HepG2 (cell line): ENCODE measurements around the gene FDXR. TPM values are rescaled to one million over a fixed set of nuclear protein-coding genes. Genes with fewer than 3 reads are reported as not detected.

Source experiments
- AHDC1 ChIP-seq: sonication (generic); formaldehyde crosslinking; IDR thresholded peaks from 2 replicates; pipeline ENCODE4 v1.5.1; 2020; ENCODE audit warnings: mild to moderate bottlenecking, missing genetic modification reagents, borderline replicate concordance
- GABPA ChIP-seq, 2 experiments: IDR thresholded peaks; 2 replicates each; pipeline ENCODE4 v1.6.1; 2011 to 2016; ENCODE audit warnings: low read depth in 2 of 2, low read length in 1 of 2, missing biosample characterization in 1 of 2, missing genetic modification characterization in 1 of 2
- JDP2 ChIP-seq: sonication (generic); formaldehyde crosslinking; IDR thresholded peaks from 2 replicates; pipeline ENCODE4 v1.8.1; 2022; ENCODE audit warnings: missing genetic modification reagents, borderline replicate concordance
- MATR3 ChIP-seq: sonication (generic); formaldehyde crosslinking; IDR thresholded peaks from 2 replicates; pipeline ENCODE4 v1.4.0; 2020; ENCODE audit warnings: missing genetic modification reagents
- MXD4 ChIP-seq: IDR thresholded peaks from 2 replicates; pipeline ENCODE4 v1.6.1; 2016; ENCODE audit warnings: mild to moderate bottlenecking, missing biosample characterization, missing genetic modification reagents
- PLSCR1 ChIP-seq: sonication (generic); formaldehyde crosslinking; IDR thresholded peaks from 2 replicates; pipeline ENCODE4 v1.5.0; 2020; ENCODE audit warnings: missing genetic modification reagents, mild to moderate bottlenecking, borderline replicate concordance
- PREB ChIP-seq: sonication (generic); formaldehyde crosslinking; IDR thresholded peaks from 2 replicates; pipeline ENCODE4 v1.4.0; 2020; ENCODE audit warnings: missing genetic modification reagents
- SP140L ChIP-seq: sonication (generic); formaldehyde crosslinking; IDR thresholded peaks from 2 replicates; pipeline ENCODE4 v1.4.0; 2020; ENCODE audit warnings: missing genetic modification reagents, borderline replicate concordance
- TBP ChIP-seq: sonication (generic); formaldehyde crosslinking; IDR thresholded peaks from 2 replicates; pipeline ENCODE4 v1.5.0; 2020; ENCODE audit warnings: missing genetic modification reagents
- THAP7 ChIP-seq: sonication (generic); formaldehyde crosslinking; IDR thresholded peaks from 2 replicates; pipeline ENCODE4 v1.8.1; 2023; ENCODE audit warnings: mild to moderate bottlenecking, missing genetic modification reagents
- ZBTB38 ChIP-seq: sonication (generic); formaldehyde crosslinking; IDR thresholded peaks from 2 replicates; pipeline ENCODE4 v1.5.1; 2020; ENCODE audit warnings: mild to moderate bottlenecking, missing genetic modification reagents
- ZFP82 ChIP-seq: sonication (generic); formaldehyde crosslinking; IDR thresholded peaks from 2 replicates; pipeline ENCODE4 v1.5.1; 2020; ENCODE audit warnings: mild to moderate bottlenecking, missing genetic modification reagents, borderline replicate concordance
- ZMYM4 ChIP-seq: sonication (generic); formaldehyde crosslinking; IDR thresholded peaks from 2 replicates; pipeline ENCODE4 v1.8.1; 2023; ENCODE audit warnings: mild to moderate bottlenecking, missing genetic modification reagents
- ZNF414 ChIP-seq: sonication (generic); formaldehyde crosslinking; IDR thresholded peaks from 2 replicates; pipeline ENCODE4 v1.5.0; 2020; ENCODE audit warnings: missing genetic modification reagents
- ZNF639 ChIP-seq: conservative IDR thresholded peaks from 2 replicates; pipeline ENCODE4 v1.6.1; 2018; ENCODE audit warnings: missing genetic modification reagents
- ZNF672 ChIP-seq: sonication (generic); formaldehyde crosslinking; IDR thresholded peaks from 2 replicates; pipeline ENCODE4 v1.8.1; 2022; ENCODE audit warnings: missing genetic modification reagents
- polyA plus RNA-seq, 8 experiments: library from polyadenylated mRNA; depleted of rRNA in 3 of 8; stranded (reverse) in 7 of 8; unstranded in 1 of 8; fragments of >200 nt; fragmentation: Illumina TruSeq in 4 of 8; extraction: Trizol in 4 of 8; gene quantifications; 2 replicates each; pipeline versions ENCODE4 v1.2.1 to v1.2.3, GENCODE V29; 2011 to 2016; ENCODE audit warnings: low read depth in 4 of 8, missing spikeins in 1 of 8, mixed read lengths in 1 of 8; ENCODE audit not compliant: insufficient read depth in 1 of 8
- total RNA-seq, 5 experiments: library from RNA; depleted of rRNA; stranded (reverse); fragments of >200 nt; fragmentation: Illumina TruSeq; extraction: Trizol; gene quantifications; 2 replicates each; pipeline ENCODE4 v1.2.3, GENCODE V29; 2016; ENCODE audit warnings: low read depth in 1 of 5

The FDXR gene
- total and polyA plus RNA-seq, 2 of the 13 experiments (the other 11 are each of a cell fraction or from before 2014, with no cell fraction given), result 23.4 to 116 TPM

- TF ChIP-seq JDP2 (CRISPR knock-in tag), result no peak
- no peak for TF ChIP-seq PLSCR1
- TF ChIP-seq ZNF639 (CRISPR knock-in tag), result no peak
- no peak for TF ChIP-seq ZNF672 (CRISPR knock-in tag)
- TF ChIP-seq PREB, result no peak
- TF ChIP-seq ZFP82 (CRISPR knock-in tag), result peak; percentile 80; the same call in 1 of the 2 replicates
- TF ChIP-seq MXD4 (CRISPR knock-in tag), result peak; percentile 30; the same call in 1 of the 2 replicates
- TF ChIP-seq ZNF414 (CRISPR knock-in tag), result 0 out of 2 replicates have a peak, but pooled peaks have one; percentile 32
- peak; percentile 97 for TF ChIP-seq ZMYM4 (CRISPR knock-in tag)
- TF ChIP-seq AHDC1 (CRISPR knock-in tag), result no peak; the same call in 1 of the 2 replicates
- no peak for TF ChIP-seq MATR3 (CRISPR knock-in tag)
- TF ChIP-seq SP140L, result peak; percentile 67; the same call in 1 of the 2 replicates
- no peak for TF ChIP-seq TBP (CRISPR knock-in tag)
- no peak for TF ChIP-seq GABPA (IDR thresholded peaks at IDR 0.05; ENCODE audit: low read depth, low read length)
- TF ChIP-seq GABPA (CRISPR knock-in tag; IDR thresholded peaks at IDR 0.05; ENCODE audit: low read depth), result peak; percentile 72
- peak; percentile 38; the same call in 1 of the 2 replicates for TF ChIP-seq THAP7 (CRISPR knock-in tag)
- TF ChIP-seq ZBTB38, result no peak; the same call in 1 of the 2 replicates
Measured at GRCh38 chr17:74873037-74873873, 461 bp upstream of the FDXR start (continued).
